RPMI7951 (cell line): ENCODE data around the gene KAT6B. TPM values are rescaled to one million over a fixed set of nuclear protein-coding genes. Genes with fewer than 3 reads are reported as not detected.
"Not testable (repeated sequence)": the region's sequence is repeated elsewhere in the genome, so short reads cannot be mapped to it uniquely, and the experiment has no call there.

ENCODE experiments used
- DNase-seq: peaks from one replicate; pipeline ENCODE4 v3.0.0-alpha.2; 2012; ENCODE audit warnings: low read depth
- total RNA-seq: library from RNA; depleted of rRNA; stranded (reverse); fragments of >200 nt; shearing (Covaris generic); gene quantifications from 2 replicates; pipeline ENCODE4 v1.2.3, GENCODE V29; 2014

The KAT6B gene
- total RNA-seq, 1 experiment from 2014 or later: 9.1 TPM

DNA sequence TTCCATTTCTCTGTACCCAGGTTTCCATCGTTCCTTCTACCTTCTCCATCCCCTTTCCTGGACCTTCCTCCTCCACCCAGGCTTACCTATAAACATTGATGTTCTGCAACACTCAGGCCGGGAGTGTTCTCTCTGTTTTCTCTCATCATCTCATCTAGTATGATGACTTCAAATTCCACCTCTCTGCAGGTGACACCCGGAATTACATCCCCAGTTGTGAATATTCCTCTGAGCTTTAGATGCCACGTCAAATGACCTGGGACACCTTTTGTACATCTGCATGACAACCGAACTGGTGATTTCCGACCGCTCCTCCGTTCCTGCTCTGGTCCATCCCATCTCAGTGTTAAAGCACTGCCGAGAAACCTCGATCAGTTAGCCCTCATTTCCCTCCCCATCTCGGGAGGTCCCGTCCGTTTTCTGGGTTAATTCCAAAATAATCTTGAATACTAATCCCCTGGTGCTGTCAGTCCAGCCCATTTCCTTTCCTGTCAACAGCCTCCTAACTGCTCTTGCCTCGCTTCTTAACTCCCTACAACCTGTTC, 208.4 kb downstream of the KAT6B start:
- no peak for DNase-seq

DNA sequence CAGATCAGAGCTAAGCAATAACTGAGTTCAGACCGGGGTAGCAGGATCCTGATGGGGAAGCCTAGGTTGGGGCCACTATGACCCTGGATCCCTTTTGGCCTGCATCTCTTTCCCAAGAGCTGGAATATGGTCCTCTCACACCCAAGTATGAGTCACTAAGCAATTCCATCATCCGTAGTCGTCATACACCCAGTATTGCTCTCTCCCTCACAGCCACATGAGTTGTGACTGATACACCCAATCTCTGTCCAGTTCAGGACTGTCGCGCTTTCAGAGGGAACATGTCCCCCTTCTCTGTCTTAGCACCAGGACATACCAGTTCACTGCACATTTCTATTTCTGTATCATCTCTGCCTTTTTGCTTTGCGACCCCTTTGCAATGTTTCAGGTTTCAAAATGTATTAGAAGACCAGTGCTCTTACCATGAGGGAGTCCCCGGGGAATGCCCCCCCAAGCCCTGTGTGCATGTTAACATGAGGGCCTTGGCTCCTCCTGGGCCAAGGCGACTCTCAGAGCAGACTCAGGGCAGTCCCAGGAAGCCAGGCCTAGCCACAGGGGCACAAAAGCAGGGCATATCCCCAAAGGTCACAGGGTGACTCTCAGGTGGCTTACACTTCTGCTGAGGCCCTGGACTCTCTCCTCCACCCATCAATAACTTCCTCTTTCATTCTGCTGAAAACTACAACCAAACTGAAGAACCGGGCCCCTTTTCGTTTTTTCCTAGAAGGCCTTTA, 209.7 kb downstream of the KAT6B start:
- peak; percentile 10 for DNase-seq

DNA sequence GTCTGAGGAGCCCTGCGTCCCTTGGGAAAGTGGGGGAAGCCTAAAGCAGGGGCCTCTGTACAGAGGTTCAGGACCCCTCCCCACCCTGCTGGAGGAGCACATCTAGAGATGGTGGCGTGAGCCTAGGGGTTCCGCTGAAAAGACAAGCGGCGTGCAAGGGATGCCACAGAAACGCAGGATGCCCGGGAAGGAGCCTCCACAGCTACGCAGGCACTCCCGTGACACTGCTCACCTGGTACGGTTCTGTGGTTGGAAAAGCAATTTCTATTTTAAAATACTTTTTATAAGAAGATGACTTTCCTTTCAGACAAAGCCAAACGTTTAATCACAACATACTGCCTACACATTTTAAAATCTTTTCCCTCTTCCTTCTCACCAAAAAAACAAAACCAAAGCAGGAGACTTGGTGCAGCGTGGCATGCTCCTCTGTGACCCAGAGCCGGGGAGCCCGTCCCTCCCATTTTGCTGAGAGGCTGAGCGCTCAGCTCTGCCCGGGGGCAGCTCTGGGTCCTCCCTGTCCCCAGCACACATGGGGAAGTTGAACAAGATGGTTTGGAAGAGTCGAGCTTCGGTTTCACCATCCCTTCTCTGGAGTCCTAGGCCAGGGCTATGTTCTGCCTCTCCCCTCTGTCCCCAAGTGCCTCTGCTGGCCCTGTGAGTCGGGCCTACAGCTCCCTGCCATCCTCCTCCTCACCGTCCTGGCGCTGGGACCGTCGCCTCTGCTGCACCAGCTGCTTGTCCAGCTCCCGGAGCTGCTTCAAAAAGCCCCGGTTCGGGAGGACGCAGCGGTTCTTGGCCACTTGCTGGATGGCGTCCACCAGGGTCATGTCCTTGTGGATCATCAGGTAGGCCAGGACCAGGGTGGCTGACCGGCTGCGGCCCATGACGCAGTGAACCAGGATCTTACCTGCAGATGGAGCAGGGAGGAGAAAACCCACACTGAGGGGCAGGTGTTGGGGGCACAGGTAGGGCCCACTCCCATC, 211.1 kb downstream of the KAT6B start:
- DNase-seq: no peak

DNA sequence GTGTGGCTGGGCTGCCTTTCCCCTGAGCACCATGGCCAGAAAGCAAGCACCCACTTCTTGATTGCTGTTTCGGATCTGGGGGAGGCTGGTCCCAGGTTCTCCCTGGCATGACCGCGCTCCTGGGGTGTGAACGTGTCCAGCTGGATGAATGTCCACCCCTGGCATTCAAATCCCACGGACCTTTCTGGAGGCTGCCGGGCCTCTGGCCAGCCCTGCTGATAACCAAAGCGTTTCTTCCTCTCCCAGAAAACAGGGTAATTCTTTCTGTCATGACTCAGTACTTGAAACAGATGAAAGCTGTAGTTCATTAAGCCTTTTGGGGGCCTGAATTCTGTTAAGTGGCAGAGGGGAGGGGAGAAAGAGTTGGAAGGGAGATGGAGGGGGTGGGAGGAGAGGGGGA, 211.9 kb downstream of the KAT6B start:
- no peak for DNase-seq

DNA sequence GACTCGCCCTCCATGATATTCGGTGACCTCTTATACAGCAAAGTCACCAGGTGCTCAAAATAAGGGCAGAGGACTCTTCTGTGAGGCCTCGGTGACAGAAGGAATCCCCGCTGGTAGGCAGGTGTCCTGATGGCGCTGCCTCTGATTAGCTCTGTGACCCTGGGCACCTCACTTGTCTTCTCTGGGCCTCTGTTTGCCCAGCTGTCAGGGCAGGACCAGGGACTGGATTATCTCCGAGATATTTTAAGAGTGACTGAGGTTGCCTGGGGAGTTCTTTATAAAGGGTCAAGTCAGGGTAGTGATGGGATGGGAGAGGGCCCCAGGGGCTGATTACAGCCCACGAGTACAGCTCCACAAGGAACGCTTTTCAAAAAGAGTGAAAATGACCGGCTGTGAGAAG, 214.2 kb downstream of the KAT6B start:
- DNase-seq: no peak

- DNase-seq: peak; percentile 43
Measured at GRCh38 chr10:75042292-75042974, 216.0 kb downstream of the KAT6B start.

- no peak for DNase-seq
Measured at GRCh38 chr10:75043256-75044131, 217.1 kb downstream of the KAT6B start.

GRCh38 chr10:75048669-75049098, 222.3 kb downstream of the KAT6B start:
- no peak for DNase-seq

DNA sequence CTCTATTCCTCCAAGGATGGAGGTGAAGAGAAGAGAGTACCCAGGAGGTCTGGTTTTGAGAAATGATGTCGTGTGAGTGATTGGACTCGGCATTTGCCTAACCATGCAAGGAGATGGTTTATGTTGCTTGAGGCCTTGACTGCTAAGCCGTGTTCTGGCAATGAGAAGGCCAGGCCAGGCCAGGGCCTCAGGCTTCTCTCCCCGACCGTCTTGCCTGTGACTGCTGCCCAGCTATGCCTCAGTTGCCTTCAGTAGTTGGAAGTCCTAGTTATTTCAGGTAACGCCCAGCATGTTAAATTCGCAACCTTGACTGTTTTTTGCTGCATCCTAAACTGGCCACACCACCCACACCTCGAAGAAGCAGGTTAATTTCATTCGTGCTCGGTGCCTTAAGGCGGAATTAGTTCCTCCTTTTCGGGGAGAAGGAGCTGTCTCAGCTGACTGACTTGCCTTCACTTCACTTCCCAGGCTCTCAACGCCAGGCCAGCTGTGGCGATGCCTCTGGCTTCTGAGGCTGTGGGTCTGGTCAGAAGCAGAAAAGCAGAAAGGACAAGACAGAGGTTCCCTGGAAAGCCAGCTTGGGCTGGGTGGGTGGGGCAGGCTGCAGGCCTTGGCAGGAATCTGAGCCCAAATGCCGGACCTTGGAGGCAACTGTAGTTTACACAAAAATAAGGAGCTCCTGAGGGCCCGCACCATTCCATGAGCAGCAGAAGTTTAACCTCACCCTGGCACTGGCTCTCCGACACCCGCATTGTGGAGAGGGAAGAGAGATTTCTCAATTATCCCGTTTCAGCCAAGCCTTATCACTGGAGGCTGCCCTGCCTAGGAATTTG, 223.1 kb downstream of the KAT6B start:
- DNase-seq: no peak

DNA sequence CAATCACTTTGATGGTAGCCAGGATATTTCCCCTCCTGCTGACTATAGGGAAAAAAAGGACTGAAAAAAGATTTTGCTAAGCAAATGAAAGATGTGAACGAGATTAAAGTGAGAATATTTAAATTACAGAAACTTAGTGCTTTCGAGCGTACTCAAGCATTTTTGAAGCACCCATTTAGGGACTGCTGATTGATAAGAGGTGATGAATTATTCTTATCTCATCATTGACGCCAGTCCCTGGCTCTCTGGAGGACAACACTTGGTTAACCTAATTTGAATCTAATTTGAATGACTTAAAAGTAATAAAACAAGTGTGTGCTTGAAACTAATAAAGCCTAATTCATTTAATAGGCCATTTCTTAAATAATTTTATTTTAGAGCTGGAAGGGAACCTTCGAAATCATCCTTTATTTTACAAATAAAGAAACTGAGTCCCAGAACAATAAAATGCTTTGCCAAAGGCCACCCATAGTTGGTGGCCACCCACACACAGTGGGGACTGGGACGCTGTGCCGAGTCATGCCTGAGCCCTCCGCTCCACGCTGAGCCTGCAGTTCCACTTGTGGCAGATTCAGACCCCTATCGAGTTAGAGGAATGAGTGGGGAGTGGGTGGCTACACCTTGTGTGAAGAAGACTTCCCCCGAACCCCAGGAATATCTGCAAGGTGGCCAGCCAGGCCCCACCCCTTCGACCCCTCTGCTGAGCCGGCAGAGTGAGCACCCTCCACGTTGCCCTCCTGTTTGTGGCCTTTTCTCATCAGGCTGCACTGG, 223.9 kb downstream of the KAT6B start:
- no peak for DNase-seq

- DNase-seq: no peak
Measured at GRCh38 chr10:75051308-75051707, 224.9 kb downstream of the KAT6B start.

DNA sequence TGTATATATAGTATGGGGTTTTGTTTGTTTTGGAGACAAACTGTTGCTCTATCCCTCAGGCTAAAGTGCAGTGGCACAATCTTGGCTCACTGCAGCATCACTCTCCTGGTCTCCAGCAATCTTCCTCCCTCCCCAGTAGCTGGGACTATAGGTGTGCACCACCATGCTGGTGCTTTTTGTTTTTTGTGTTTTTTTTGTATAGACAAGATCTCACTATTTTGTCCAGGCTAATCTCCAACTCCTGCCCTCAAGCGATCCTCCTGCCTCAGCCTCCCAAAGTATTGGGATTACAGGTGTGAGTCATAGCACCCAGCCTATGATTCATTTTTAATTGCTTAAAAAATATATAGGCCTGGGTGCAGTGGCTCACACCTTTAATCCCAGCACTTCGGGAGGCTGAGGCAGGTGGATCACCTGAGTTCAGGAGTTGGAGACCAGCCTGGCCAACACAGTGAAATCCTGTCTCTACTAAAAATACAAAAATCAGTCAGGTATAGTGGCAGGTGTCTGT, 229.6 kb downstream of the KAT6B start:
- not testable (repeated sequence) for DNase-seq

GRCh38 chr10:75057680-75058079, 231.3 kb downstream of the KAT6B start:
- no peak for DNase-seq

DNA sequence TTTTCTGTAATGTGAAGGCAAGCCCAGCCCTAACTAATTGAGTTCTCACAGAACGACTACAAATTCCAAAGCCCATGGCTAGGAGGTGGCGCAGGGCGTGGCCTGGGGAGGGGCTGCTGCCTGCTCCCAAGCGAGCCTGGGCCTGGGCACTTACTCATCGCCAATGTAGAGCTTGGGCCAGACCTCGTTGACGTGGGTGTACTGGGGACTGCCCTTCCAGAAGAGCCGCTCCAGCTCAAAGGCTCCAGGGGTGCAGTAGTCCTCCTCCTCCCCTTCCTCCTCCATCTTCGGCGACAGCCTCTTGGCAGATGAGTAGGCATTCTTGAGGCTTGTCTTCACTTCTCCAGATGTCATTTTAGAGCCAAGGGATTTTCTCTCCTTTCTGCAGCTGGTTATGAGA, 231.8 kb downstream of the KAT6B start:
- no peak for DNase-seq

DNA sequence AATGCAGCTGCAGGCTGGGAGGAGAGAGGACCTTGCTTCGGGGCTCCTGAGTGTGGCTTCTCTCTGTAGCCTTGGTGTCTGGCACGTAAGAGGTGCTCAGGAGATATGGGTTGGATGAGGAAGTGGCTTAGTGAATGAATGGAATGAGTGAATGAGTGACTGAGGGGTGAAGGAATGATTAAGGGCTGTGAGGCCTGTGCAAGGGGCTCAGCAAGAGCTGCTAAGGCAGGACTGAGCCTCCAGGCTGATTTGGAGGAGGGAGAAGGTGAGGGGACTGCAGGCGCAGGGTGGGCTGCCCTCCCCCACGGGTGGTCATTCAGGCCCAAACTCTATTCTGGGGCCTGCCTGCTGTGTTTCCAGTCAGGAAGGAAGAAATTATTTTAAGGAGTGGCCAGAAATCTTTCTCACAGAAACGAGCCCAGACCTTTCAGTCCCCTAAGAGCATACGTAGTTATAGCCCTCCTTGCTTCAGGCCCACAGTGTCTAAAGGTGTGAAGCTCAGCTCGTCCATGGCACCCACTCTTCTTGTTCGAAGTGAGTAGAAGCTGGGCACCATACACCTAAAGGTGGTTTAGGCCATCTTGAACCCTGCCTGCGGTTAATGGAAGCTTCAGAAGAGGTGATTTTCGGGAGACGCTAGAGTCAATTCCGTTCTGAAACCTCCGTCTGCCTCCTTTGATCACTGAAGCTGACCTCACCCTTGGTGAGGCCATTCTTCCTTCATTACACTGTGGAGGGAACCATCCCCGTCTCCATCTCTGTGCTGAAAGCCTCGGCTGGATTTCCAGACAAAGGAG, 235.5 kb downstream of the KAT6B start:
- no peak for DNase-seq

- peak; percentile 6 for DNase-seq
Measured at GRCh38 chr10:75062506-75063299, 236.3 kb downstream of the KAT6B start.
